Prostate gland (tissue), 2 donors: ENCODE measurements around the gene SLC34A2.

Source experiments
- POLR2A ChIP-seq: fragments of 450-650 bp; IDR thresholded peaks from one replicate; pipeline ENCODE4 v1.6.1; 2016; ENCODE audit warnings: antibody characterized with exemption, mild to moderate bottlenecking
- POLR2AphosphoS5 ChIP-seq: sonication (generic); formaldehyde crosslinking; IDR thresholded peaks from one replicate; pipeline ENCODE4 v1.6.1; 2017; ENCODE audit warnings: antibody characterized with exemption
- TF ChIP-seq, protein P1 (sequence below), 4 experiments: fragments of 200-600 bp in 2 of 4; fragments of 450-650 bp in 2 of 4; sonication (generic) in 2 of 4; IDR thresholded peaks; 1 replicate in 3 of 4; 2 replicates in 1 of 4; pipeline ENCODE4 v1.5.1; 2016 to 2019; ENCODE audit warnings: antibody characterized with exemption in 4 of 4, mild to moderate bottlenecking in 2 of 4, moderate library complexity in 2 of 4

DNA sequence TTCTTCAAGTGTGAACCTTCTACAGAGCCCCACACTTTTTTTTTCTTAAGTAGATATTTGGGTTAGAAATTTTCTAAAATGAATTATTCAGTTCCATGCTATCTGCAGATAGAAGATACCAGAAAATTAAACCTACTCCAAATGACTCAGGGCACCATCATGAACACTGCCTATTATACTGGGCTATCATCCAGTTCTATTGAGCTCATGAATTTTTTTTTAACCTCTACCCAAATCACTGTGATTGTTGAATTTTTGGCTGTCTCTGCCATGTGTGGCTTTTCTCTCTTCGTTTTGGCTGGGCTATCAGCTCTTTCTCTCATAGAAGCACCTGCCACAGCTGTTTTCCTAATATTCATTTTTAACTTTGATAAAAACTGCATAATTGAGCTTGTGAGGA lies 31.0 kb upstream of the SLC34A2 start:
- TF ChIP-seq, protein P1, sequence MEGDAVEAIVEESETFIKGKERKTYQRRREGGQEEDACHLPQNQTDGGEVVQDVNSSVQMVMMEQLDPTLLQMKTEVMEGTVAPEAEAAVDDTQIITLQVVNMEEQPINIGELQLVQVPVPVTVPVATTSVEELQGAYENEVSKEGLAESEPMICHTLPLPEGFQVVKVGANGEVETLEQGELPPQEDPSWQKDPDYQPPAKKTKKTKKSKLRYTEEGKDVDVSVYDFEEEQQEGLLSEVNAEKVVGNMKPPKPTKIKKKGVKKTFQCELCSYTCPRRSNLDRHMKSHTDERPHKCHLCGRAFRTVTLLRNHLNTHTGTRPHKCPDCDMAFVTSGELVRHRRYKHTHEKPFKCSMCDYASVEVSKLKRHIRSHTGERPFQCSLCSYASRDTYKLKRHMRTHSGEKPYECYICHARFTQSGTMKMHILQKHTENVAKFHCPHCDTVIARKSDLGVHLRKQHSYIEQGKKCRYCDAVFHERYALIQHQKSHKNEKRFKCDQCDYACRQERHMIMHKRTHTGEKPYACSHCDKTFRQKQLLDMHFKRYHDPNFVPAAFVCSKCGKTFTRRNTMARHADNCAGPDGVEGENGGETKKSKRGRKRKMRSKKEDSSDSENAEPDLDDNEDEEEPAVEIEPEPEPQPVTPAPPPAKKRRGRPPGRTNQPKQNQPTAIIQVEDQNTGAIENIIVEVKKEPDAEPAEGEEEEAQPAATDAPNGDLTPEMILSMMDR (IDR thresholded peaks at IDR 0.05) = no peak
- TF ChIP-seq POLR2A = no peak
- no peak for TF ChIP-seq POLR2AphosphoS5
